B cell (primary cell): ENCODE measurements around the gene OSBP2. TPM values are rescaled to one million over a fixed set of nuclear protein-coding genes. Genes with fewer than 3 reads are reported as not detected.

ENCODE experiments used
- ATAC-seq: fragments of 200-7000 bp; cut with Tn5 transposase; one replicate; pipeline ENCODE4 v1.10.0; 2021; ENCODE audit warnings: low read depth, mild to moderate bottlenecking, moderate number of reproducible peaks, moderate library complexity
- CTCF ChIA-PET: fragments of 350-600 bp; sonication (Branson Sonifier 250); formaldehyde crosslinking; loops from one replicate; lab custom pipeline; 2021; ENCODE audit warnings: antibody characterized with exemption, inconsistent platforms; lab: Charles Lee
- POLR2A ChIA-PET: fragments of 350-600 bp; sonication (Branson Sonifier 250); formaldehyde crosslinking; loops from one replicate; lab custom pipeline; 2021; ENCODE audit warnings: antibody characterized with exemption; lab: Charles Lee
- DNase-seq: peaks from one replicate; pipeline ENCODE4 v3.0.0; 2013
- H2AFZ ChIP-seq: 2 replicates; pipeline ENCODE4 v1.6.1; 2012; ENCODE audit warnings: mild to moderate bottlenecking, low read depth, low read length; ENCODE audit not compliant: insufficient read depth, poor library complexity, severe bottlenecking
- H3K27ac ChIP-seq, 2 donors: 1 replicate in 1 of 2; 2 replicates in 1 of 2; pipeline ENCODE4 v1.5.1; 2012 to 2013; ENCODE audit warnings: low read length in 2 of 2, mild to moderate bottlenecking in 2 of 2, moderate library complexity in 1 of 2
- H3K27me3 ChIP-seq, 4 experiments: fragments of 200-600 bp in 1 of 4; sonication (generic) in 1 of 4; replicated peaks in 1 of 4; 1 replicate in 2 of 4; 2 replicates in 2 of 4; pipeline versions ENCODE4 v1.6.1 to v1.7.0; 2013 to 2016; ENCODE audit warnings: low read length in 3 of 4, mild to moderate bottlenecking in 2 of 4, mixed read lengths in 1 of 4, moderate library complexity in 1 of 4; ENCODE audit not compliant: insufficient read depth in 4 of 4, control insufficient read depth in 3 of 4; ENCODE audit errors: control extremely low read depth in 1 of 4
- H3K36me3 ChIP-seq, 2 experiments: replicated peaks in 1 of 2; 1 replicate in 1 of 2; 2 replicates in 1 of 2; pipeline versions ENCODE4 v1.6.1 to v1.7.1; 2013; ENCODE audit warnings: low read length in 1 of 2; ENCODE audit not compliant: insufficient read depth in 2 of 2, control insufficient read depth in 1 of 2; ENCODE audit errors: control extremely low read depth in 1 of 2, extremely low read depth in 1 of 2
- H3K4me1 ChIP-seq, 2 donors: fragments of 200-600 bp in 1 of 2; sonication (generic) in 1 of 2; 1 replicate in 1 of 2; 2 replicates in 1 of 2; pipeline versions ENCODE4 v1.5.1 to v1.6.1; 2013 to 2017; ENCODE audit warnings: low read length in 2 of 2; ENCODE audit not compliant: control insufficient read depth in 2 of 2, insufficient read depth in 2 of 2
- H3K4me2 ChIP-seq: replicated peaks from 2 replicates; pipeline ENCODE3; 2012; ENCODE audit warnings: mild to moderate bottlenecking, low read depth, low read length; ENCODE audit not compliant: poor library complexity, severe bottlenecking
- H3K4me3 ChIP-seq, 5 experiments: fragments of 200-600 bp in 1 of 5; sonication (generic) in 1 of 5; 1 replicate in 3 of 5; 2 replicates in 2 of 5; pipeline versions ENCODE4 v1.5.1 to v1.7.0; 2011 to 2016; ENCODE audit warnings: low read length in 4 of 5, mild to moderate bottlenecking in 4 of 5, low read depth in 2 of 5, control low read depth in 1 of 5, moderate library complexity in 1 of 5; ENCODE audit not compliant: insufficient read depth in 1 of 5; ENCODE audit errors: control extremely low read depth in 1 of 5, extremely low read depth in 1 of 5
- H3K79me2 ChIP-seq: fragments of 200-600 bp; sonication (generic); one replicate; pipeline ENCODE4 v1.6.0; 2016; ENCODE audit warnings: low read length; ENCODE audit not compliant: control insufficient read depth, insufficient read depth
- H3K9ac ChIP-seq: fragments of 200-600 bp; sonication (generic); 2 replicates; pipeline ENCODE4 v1.6.1; 2017; ENCODE audit warnings: mild to moderate bottlenecking, low read length, moderate library complexity
- H3K9me3 ChIP-seq, 3 donors: one replicate each; pipeline versions ENCODE4 v1.6.1 to v1.7.1; 2013; ENCODE audit warnings: low read length in 2 of 3; ENCODE audit not compliant: control insufficient read depth in 2 of 3, insufficient read depth in 1 of 3; ENCODE audit errors: control extremely low read depth in 1 of 3
- H4K20me1 ChIP-seq: 2 replicates; pipeline ENCODE4 v1.6.0; 2012; ENCODE audit warnings: mild to moderate bottlenecking, low read length; ENCODE audit not compliant: insufficient read depth, control insufficient read depth, poor library complexity, severe bottlenecking
- H3K27ac Mint-ChIP-seq: one replicate; pipeline ENCODE4 v1.8.0; 2021; ENCODE audit warnings: mixed read lengths
- H3K27me3 Mint-ChIP-seq: one replicate; pipeline ENCODE4 v1.8.0; 2021; ENCODE audit warnings: mixed read lengths
- H3K4me1 Mint-ChIP-seq: one replicate; pipeline ENCODE4 v1.8.0; 2021; ENCODE audit warnings: mixed read lengths
- H3K4me3 Mint-ChIP-seq: one replicate; pipeline ENCODE4 v1.8.0; 2021; ENCODE audit warnings: mixed read lengths
- H3K9me3 Mint-ChIP-seq: one replicate; pipeline ENCODE4 v1.8.0; 2022; ENCODE audit warnings: mixed read lengths; ENCODE audit not compliant: insufficient read depth
- EZH2 ChIP-seq: IDR thresholded peaks from 2 replicates; pipeline ENCODE4 v1.6.1; 2012; ENCODE audit warnings: borderline replicate concordance, low read depth, mild to moderate bottlenecking, moderate library complexity, low read length; ENCODE audit not compliant: insufficient read depth, poor library complexity, severe bottlenecking
- WGBS: methylation state at CpG from one replicate; pipeline ENCODE4 v1.1.5; 2013; ENCODE audit warnings: missing lambda C conversion rate; ENCODE audit not compliant: insufficient coverage; 5-methylcytosine and 5-hydroxymethylcytosine counted together
- intact Hi-C: fragments of 100-400 bp; cut with micrococcal nuclease; formaldehyde crosslinking; loops from one replicate; pipeline ENCODE4 v1.10.0; 2022
- polyA minus RNA-seq: library from RNA; depleted of rRNA, polyadenylated mRNA; stranded (reverse); fragments of >200 nt; gene quantifications from 2 replicates; pipeline ENCODE4 v1.2.3, GENCODE V29; 2012
- polyA plus RNA-seq: library from polyadenylated mRNA; depleted of rRNA; stranded (reverse); fragments of >200 nt; gene quantifications from 2 replicates; pipeline ENCODE4 v1.2.3, GENCODE V29; 2012
- total RNA-seq, 2 donors: library from RNA; stranded (reverse); fragments of 120-200 nt in 1 of 2; gene quantifications; 1 replicate in 1 of 2; 2 replicates in 1 of 2; pipeline versions ENCODE4 v1.2.3 to v1.2.4, GENCODE V29; 2013 to 2022
- TF ChIP-seq, protein P1 (sequence below): fragments of 200-600 bp; IDR thresholded peaks from one replicate; pipeline ENCODE4 v1.8.0; 2022; ENCODE audit warnings: antibody characterized with exemption, mild to moderate bottlenecking

Gene OSBP2, protein sequence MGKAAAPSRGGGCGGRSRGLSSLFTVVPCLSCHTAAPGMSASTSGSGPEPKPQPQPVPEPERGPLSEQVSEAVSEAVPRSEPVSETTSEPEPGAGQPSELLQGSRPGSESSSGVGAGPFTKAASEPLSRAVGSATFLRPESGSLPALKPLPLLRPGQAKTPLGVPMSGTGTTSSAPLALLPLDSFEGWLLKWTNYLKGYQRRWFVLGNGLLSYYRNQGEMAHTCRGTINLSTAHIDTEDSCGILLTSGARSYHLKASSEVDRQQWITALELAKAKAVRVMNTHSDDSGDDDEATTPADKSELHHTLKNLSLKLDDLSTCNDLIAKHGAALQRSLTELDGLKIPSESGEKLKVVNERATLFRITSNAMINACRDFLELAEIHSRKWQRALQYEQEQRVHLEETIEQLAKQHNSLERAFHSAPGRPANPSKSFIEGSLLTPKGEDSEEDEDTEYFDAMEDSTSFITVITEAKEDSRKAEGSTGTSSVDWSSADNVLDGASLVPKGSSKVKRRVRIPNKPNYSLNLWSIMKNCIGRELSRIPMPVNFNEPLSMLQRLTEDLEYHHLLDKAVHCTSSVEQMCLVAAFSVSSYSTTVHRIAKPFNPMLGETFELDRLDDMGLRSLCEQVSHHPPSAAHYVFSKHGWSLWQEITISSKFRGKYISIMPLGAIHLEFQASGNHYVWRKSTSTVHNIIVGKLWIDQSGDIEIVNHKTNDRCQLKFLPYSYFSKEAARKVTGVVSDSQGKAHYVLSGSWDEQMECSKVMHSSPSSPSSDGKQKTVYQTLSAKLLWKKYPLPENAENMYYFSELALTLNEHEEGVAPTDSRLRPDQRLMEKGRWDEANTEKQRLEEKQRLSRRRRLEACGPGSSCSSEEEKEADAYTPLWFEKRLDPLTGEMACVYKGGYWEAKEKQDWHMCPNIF
- total RNA-seq (1.0 and 1.6 TPM in 2 replicates), polyA plus RNA-seq (0.10 and 0.66 TPM in 2 replicates), polyA minus RNA-seq (2.0 and 4.5 TPM in 2 replicates)
- 1.1 TPM for total RNA-seq (2013)

DNA sequence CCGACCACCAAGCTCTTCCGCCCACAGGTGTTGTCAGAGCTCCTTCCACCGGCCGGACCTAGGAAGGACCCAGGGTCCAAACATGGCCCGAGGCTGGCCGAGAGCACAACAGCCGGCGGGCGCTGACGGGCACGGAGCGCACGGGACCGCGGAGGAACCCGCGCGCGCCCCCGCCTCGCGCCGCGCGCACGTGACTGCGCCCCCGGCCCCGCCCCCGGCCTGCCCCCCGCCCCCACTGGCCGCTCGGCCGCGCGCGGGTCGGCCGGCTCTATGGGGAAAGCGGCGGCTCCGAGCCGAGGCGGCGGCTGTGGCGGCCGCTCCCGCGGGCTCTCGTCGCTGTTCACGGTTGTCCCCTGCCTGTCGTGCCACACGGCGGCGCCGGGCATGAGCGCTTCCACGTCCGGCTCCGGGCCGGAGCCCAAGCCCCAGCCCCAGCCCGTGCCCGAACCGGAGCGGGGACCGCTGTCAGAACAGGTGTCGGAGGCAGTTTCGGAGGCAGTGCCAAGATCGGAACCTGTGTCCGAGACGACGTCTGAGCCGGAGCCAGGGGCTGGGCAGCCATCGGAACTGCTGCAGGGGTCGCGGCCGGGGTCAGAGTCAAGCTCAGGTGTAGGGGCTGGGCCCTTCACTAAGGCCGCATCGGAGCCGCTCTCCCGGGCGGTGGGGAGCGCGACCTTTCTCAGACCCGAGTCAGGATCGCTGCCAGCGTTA, at the start of gene OSBP2:
Gene OSBP2 (plus strand): TSS at position 235 of the 711 bp plus-strand sequence. CDS start 36 bp downstream, at position 271.
- intact Hi-C loops: loop anchor here (1.0 to 2.0 kb wide), 2 partner anchors 26 to 88 kb away; partner anchors contain the start of gene TCN2
- Mint-ChIP-seq H3K4me3 (peak within 1 kb of the TSS; percentile 93), H3K9me3 (no peaks in the 10 kb centered on the region), H3K27ac (no peak within 1 kb of the TSS), H3K27me3 (peaks cover 46% of the 10 kb centered on the region), H3K4me1 (peaks cover 7% of the 10 kb centered on the region)
- ChIA-PET POLR2A (no interaction called here), CTCF (interaction anchor here (1.6 kb wide), 1 partner anchor 225 kb away, joined by 3 read pairs; no protein-coding TSS in a partner anchor)
- DNase-seq: peak; percentile 52
- Histone ChIP-seq H3K27me3 (peaks cover 0 to 38% (median 12%) of the 10 kb centered on the region in 4 experiments), H3K4me2 (peak within 1 kb of the TSS; percentile 96), H3K4me1 (peaks cover 7 to 12% of the 10 kb centered on the region in 2 donors), H4K20me1 (no peaks in the 10 kb centered on the region), H3K79me2 (no peaks in the 10 kb centered on the region), H3K9ac (peak within 1 kb of the TSS; percentile 68), H3K27ac (peak within 1 kb of the TSS in 1 of 2 donors; percentile 23), H3K4me3 (peak within 1 kb of the TSS in 4 of 5 experiments; percentile 49 to 72 (median 61)), H3K9me3 (no peaks in the 10 kb centered on the region), H3K36me3 (no peaks in the 10 kb centered on the region), H2AFZ (peak within 1 kb of the TSS; percentile 91)
- 4% methylated on average over 78 of the region's 88 CpGs for WGBS
- peak; percentile 57 for ATAC-seq
- TF ChIP-seq, protein P1, sequence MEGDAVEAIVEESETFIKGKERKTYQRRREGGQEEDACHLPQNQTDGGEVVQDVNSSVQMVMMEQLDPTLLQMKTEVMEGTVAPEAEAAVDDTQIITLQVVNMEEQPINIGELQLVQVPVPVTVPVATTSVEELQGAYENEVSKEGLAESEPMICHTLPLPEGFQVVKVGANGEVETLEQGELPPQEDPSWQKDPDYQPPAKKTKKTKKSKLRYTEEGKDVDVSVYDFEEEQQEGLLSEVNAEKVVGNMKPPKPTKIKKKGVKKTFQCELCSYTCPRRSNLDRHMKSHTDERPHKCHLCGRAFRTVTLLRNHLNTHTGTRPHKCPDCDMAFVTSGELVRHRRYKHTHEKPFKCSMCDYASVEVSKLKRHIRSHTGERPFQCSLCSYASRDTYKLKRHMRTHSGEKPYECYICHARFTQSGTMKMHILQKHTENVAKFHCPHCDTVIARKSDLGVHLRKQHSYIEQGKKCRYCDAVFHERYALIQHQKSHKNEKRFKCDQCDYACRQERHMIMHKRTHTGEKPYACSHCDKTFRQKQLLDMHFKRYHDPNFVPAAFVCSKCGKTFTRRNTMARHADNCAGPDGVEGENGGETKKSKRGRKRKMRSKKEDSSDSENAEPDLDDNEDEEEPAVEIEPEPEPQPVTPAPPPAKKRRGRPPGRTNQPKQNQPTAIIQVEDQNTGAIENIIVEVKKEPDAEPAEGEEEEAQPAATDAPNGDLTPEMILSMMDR: no peak
- TF ChIP-seq EZH2: no peak
